T-helper 1 cell treated with Interleukin-12 subunit alpha and Interleukin-12 subunit beta and Interleukin-4 antibody, amounts not matched to agents 30 μg/mL and 1 μg/mL, for 36 hours (primary cell): Measurements from ENCODE around the gene PCLO.
"Not testable (repeated sequence)": the region's sequence is repeated elsewhere in the genome, so short reads cannot be mapped to it uniquely, and the experiment has no call there.

ENCODE experiments used
- H3K27ac Mint-ChIP-seq: one replicate; pipeline ENCODE4 v1.8.0; 2021; ENCODE audit warnings: mild to moderate bottlenecking, mixed read lengths
- H3K27me3 Mint-ChIP-seq: one replicate; pipeline ENCODE4 v1.8.0; 2021; ENCODE audit warnings: low read depth, mixed read lengths
- H3K36me3 Mint-ChIP-seq: one replicate; pipeline ENCODE4 v1.8.0; 2021; ENCODE audit warnings: low read depth, mixed read lengths
- H3K4me1 Mint-ChIP-seq: one replicate; pipeline ENCODE4 v1.8.0; 2021; ENCODE audit warnings: low read depth, mixed read lengths
- H3K4me3 Mint-ChIP-seq: one replicate; pipeline ENCODE4 v1.8.0; 2021; ENCODE audit warnings: mild to moderate bottlenecking, moderate library complexity, mixed read lengths
- H3K9me3 Mint-ChIP-seq: one replicate; pipeline ENCODE4 v1.8.0; 2021; ENCODE audit warnings: mixed read lengths

PCLO gene

GRCh38 chr7:83111391-83111790 lies 51.3 kb downstream of the PCLO start:
- Mint-ChIP-seq H3K4me3 (no peak overlapping the region), H3K27me3 (no peaks in the 10 kb centered on the region), H3K9me3 (no peaks in the 10 kb centered on the region), H3K27ac (no peak overlapping the region), H3K4me1 (no peaks in the 10 kb centered on the region), H3K36me3 (no peaks in the 10 kb centered on the region)

- H3K27me3 Mint-ChIP-seq = no peaks in the 10 kb centered on the region
- H3K4me1 Mint-ChIP-seq = no peaks in the 10 kb centered on the region
- no peak overlapping the region for H3K4me3 Mint-ChIP-seq
- H3K27ac Mint-ChIP-seq = no peak overlapping the region
- no peaks in the 10 kb centered on the region for H3K36me3 Mint-ChIP-seq
- H3K9me3 Mint-ChIP-seq = no peaks in the 10 kb centered on the region
These were observed 53.3 kb downstream of the PCLO start for GRCh38 chr7:83109352-83109751.

GRCh38 chr7:83105948-83106347 lies 56.7 kb downstream of the PCLO start:
- no peak overlapping the region for H3K4me3 Mint-ChIP-seq
- H3K9me3 Mint-ChIP-seq = no peaks in the 10 kb centered on the region
- H3K27me3 Mint-ChIP-seq = no peaks in the 10 kb centered on the region
- H3K27ac Mint-ChIP-seq = no peak overlapping the region
- no peaks in the 10 kb centered on the region for H3K4me1 Mint-ChIP-seq
- H3K36me3 Mint-ChIP-seq = no peaks in the 10 kb centered on the region

GRCh38 chr7:83105063-83105462 lies 57.6 kb downstream of the PCLO start:
- no peaks in the 10 kb centered on the region for H3K4me1 Mint-ChIP-seq
- H3K36me3 Mint-ChIP-seq = no peaks in the 10 kb centered on the region
- H3K4me3 Mint-ChIP-seq = no peak overlapping the region
- no peaks in the 10 kb centered on the region for H3K27me3 Mint-ChIP-seq
- no peaks in the 10 kb centered on the region for H3K9me3 Mint-ChIP-seq
- no peak overlapping the region for H3K27ac Mint-ChIP-seq

GRCh38 chr7:83101530-83101929 lies 61.2 kb downstream of the PCLO start:
- H3K4me3 Mint-ChIP-seq = no peak overlapping the region
- H3K36me3 Mint-ChIP-seq = no peaks in the 10 kb centered on the region
- no peaks in the 10 kb centered on the region for H3K27me3 Mint-ChIP-seq
- no peaks in the 10 kb centered on the region for H3K4me1 Mint-ChIP-seq
- no peak overlapping the region for H3K27ac Mint-ChIP-seq
- H3K9me3 Mint-ChIP-seq = no peaks in the 10 kb centered on the region

GRCh38 chr7:83096065-83096580 lies 66.6 kb downstream of the PCLO start:
- H3K27me3 Mint-ChIP-seq = no peaks in the 10 kb centered on the region
- H3K9me3 Mint-ChIP-seq = no peaks in the 10 kb centered on the region
- H3K4me1 Mint-ChIP-seq = no peaks in the 10 kb centered on the region
- no peak overlapping the region for H3K4me3 Mint-ChIP-seq
- no peaks in the 10 kb centered on the region for H3K36me3 Mint-ChIP-seq
- no peak overlapping the region for H3K27ac Mint-ChIP-seq

- no peaks in the 10 kb centered on the region for H3K9me3 Mint-ChIP-seq
- H3K27ac Mint-ChIP-seq = no peak overlapping the region
- H3K4me1 Mint-ChIP-seq = no peaks in the 10 kb centered on the region
- no peaks in the 10 kb centered on the region for H3K36me3 Mint-ChIP-seq
- no peaks in the 10 kb centered on the region for H3K27me3 Mint-ChIP-seq
- no peak overlapping the region for H3K4me3 Mint-ChIP-seq
These were observed 77.4 kb downstream of the PCLO start for GRCh38 chr7:83085299-83085698.

GRCh38 chr7:83079879-83080278 lies 82.8 kb downstream of the PCLO start:
- not testable (repeated sequence) for H3K27me3 Mint-ChIP-seq, H3K4me3 Mint-ChIP-seq, H3K4me1 Mint-ChIP-seq, H3K27ac Mint-ChIP-seq, H3K9me3 Mint-ChIP-seq, H3K36me3 Mint-ChIP-seq

GRCh38 chr7:83077328-83077727 lies 85.4 kb downstream of the PCLO start:
- no peaks in the 10 kb centered on the region for H3K36me3 Mint-ChIP-seq
- peaks cover 3% of the 10 kb centered on the region for H3K9me3 Mint-ChIP-seq
- no peaks in the 10 kb centered on the region for H3K4me1 Mint-ChIP-seq
- H3K27ac Mint-ChIP-seq = no peak overlapping the region
- no peak overlapping the region for H3K4me3 Mint-ChIP-seq
- no peaks in the 10 kb centered on the region for H3K27me3 Mint-ChIP-seq

- no peaks in the 10 kb centered on the region for H3K4me1 Mint-ChIP-seq
- H3K4me3 Mint-ChIP-seq = no peak overlapping the region
- H3K9me3 Mint-ChIP-seq = peaks cover 3% of the 10 kb centered on the region
- H3K27ac Mint-ChIP-seq = no peak overlapping the region
- no peaks in the 10 kb centered on the region for H3K36me3 Mint-ChIP-seq
- no peaks in the 10 kb centered on the region for H3K27me3 Mint-ChIP-seq
These were observed 89.8 kb downstream of the PCLO start for GRCh38 chr7:83072576-83073517.

- Mint-ChIP-seq H3K4me1 (no peaks in the 10 kb centered on the region), H3K36me3 (no peaks in the 10 kb centered on the region), H3K9me3 (no peaks in the 10 kb centered on the region), H3K27ac (no peak overlapping the region), H3K4me3 (no peak overlapping the region), H3K27me3 (no peaks in the 10 kb centered on the region)
These were observed 97.0 kb downstream of the PCLO start for GRCh38 chr7:83065714-83066113.

GRCh38 chr7:83060218-83060617 lies 102.5 kb downstream of the PCLO start:
- H3K27me3 Mint-ChIP-seq = no peaks in the 10 kb centered on the region
- no peak overlapping the region for H3K4me3 Mint-ChIP-seq
- no peak overlapping the region for H3K27ac Mint-ChIP-seq
- no peaks in the 10 kb centered on the region for H3K4me1 Mint-ChIP-seq
- no peaks in the 10 kb centered on the region for H3K36me3 Mint-ChIP-seq
- H3K9me3 Mint-ChIP-seq = no peaks in the 10 kb centered on the region

GRCh38 chr7:83058667-83059066 lies 104.0 kb downstream of the PCLO start:
- Mint-ChIP-seq H3K4me3 (no peak overlapping the region), H3K27me3 (no peaks in the 10 kb centered on the region), H3K4me1 (no peaks in the 10 kb centered on the region), H3K27ac (no peak overlapping the region), H3K9me3 (no peaks in the 10 kb centered on the region), H3K36me3 (no peaks in the 10 kb centered on the region)

- no peak overlapping the region for H3K4me3 Mint-ChIP-seq
- no peaks in the 10 kb centered on the region for H3K36me3 Mint-ChIP-seq
- no peaks in the 10 kb centered on the region for H3K9me3 Mint-ChIP-seq
- H3K27ac Mint-ChIP-seq = no peak overlapping the region
- no peaks in the 10 kb centered on the region for H3K4me1 Mint-ChIP-seq
- no peaks in the 10 kb centered on the region for H3K27me3 Mint-ChIP-seq
These were observed 107.5 kb downstream of the PCLO start for GRCh38 chr7:83055197-83055596.

GRCh38 chr7:83054472-83054871 lies 108.2 kb downstream of the PCLO start:
- Mint-ChIP-seq H3K36me3 (no peaks in the 10 kb centered on the region), H3K9me3 (peaks cover 2% of the 10 kb centered on the region), H3K27me3 (no peaks in the 10 kb centered on the region), H3K4me3 (no peak overlapping the region), H3K27ac (no peak overlapping the region), H3K4me1 (no peaks in the 10 kb centered on the region)
